ENCODE measurements around the gene COL27A1.

DNA sequence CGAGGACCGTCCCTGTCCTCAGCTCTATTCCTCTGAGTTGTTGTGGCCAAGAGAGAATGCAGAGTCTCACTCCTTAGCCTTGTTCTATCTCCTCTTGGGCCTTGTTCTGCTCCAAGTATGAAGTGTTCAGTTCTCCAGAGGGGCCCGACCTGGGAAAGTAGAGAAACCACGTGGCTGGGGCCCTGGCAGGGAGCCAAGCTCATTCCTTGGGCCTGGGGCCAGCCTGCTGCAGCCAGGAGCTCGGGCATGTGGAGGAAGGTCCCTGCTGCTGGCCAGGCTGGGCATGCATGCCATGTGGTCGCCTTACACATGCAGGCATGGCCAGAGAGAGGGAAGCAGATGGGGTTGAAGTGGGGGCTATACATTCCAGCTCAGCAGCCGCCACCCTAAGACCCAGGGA, 60.7 kb downstream of the COL27A1 start:
- no peak for TF ChIP-seq TBP (optimal IDR thresholded peaks at IDR 0.05; ENCODE audit: low read depth, low read length)
- TF ChIP-seq RFX5 (IDR thresholded peaks at IDR 0.05; ENCODE audit: low read depth, low read length) = no peak
- no peak for TF ChIP-seq HLTF (IDR thresholded peaks at IDR 0.05)
- no peak for TF ChIP-seq ESRRA (IDR thresholded peaks at IDR 0.05; ENCODE audit: borderline replicate concordance, low read depth)
- no peak for TF ChIP-seq FOXM1 (IDR thresholded peaks at IDR 0.05; ENCODE audit: low read depth)
- no peak for TF ChIP-seq FOXM1 (CRISPR knock-in tag; IDR thresholded peaks at IDR 0.05; ENCODE audit: low read depth)
- TF ChIP-seq GATAD2B (IDR thresholded peaks at IDR 0.05; ENCODE audit: borderline replicate concordance) = no peak
- TF ChIP-seq, protein P1, sequence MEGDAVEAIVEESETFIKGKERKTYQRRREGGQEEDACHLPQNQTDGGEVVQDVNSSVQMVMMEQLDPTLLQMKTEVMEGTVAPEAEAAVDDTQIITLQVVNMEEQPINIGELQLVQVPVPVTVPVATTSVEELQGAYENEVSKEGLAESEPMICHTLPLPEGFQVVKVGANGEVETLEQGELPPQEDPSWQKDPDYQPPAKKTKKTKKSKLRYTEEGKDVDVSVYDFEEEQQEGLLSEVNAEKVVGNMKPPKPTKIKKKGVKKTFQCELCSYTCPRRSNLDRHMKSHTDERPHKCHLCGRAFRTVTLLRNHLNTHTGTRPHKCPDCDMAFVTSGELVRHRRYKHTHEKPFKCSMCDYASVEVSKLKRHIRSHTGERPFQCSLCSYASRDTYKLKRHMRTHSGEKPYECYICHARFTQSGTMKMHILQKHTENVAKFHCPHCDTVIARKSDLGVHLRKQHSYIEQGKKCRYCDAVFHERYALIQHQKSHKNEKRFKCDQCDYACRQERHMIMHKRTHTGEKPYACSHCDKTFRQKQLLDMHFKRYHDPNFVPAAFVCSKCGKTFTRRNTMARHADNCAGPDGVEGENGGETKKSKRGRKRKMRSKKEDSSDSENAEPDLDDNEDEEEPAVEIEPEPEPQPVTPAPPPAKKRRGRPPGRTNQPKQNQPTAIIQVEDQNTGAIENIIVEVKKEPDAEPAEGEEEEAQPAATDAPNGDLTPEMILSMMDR (IDR thresholded peaks at IDR 0.05 in 2 of 3, conservative IDR thresholded peaks at IDR 0.05 in 1 of 3; ENCODE audit: insufficient read depth in 2 of 3, low read depth in 1 of 3, low read length in 3 of 3) = no peak
- TF ChIP-seq, protein P2, sequence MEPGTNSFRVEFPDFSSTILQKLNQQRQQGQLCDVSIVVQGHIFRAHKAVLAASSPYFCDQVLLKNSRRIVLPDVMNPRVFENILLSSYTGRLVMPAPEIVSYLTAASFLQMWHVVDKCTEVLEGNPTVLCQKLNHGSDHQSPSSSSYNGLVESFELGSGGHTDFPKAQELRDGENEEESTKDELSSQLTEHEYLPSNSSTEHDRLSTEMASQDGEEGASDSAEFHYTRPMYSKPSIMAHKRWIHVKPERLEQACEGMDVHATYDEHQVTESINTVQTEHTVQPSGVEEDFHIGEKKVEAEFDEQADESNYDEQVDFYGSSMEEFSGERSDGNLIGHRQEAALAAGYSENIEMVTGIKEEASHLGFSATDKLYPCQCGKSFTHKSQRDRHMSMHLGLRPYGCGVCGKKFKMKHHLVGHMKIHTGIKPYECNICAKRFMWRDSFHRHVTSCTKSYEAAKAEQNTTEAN (CRISPR knock-in tag; IDR thresholded peaks at IDR 0.05) = no peak
- TF ChIP-seq, protein P3, sequence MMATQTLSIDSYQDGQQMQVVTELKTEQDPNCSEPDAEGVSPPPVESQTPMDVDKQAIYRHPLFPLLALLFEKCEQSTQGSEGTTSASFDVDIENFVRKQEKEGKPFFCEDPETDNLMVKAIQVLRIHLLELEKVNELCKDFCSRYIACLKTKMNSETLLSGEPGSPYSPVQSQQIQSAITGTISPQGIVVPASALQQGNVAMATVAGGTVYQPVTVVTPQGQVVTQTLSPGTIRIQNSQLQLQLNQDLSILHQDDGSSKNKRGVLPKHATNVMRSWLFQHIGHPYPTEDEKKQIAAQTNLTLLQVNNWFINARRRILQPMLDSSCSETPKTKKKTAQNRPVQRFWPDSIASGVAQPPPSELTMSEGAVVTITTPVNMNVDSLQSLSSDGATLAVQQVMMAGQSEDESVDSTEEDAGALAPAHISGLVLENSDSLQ (IDR thresholded peaks at IDR 0.05) = no peak
- no peak for TF ChIP-seq ATF7 (IDR thresholded peaks at IDR 0.05)
- TF ChIP-seq, protein P4, sequence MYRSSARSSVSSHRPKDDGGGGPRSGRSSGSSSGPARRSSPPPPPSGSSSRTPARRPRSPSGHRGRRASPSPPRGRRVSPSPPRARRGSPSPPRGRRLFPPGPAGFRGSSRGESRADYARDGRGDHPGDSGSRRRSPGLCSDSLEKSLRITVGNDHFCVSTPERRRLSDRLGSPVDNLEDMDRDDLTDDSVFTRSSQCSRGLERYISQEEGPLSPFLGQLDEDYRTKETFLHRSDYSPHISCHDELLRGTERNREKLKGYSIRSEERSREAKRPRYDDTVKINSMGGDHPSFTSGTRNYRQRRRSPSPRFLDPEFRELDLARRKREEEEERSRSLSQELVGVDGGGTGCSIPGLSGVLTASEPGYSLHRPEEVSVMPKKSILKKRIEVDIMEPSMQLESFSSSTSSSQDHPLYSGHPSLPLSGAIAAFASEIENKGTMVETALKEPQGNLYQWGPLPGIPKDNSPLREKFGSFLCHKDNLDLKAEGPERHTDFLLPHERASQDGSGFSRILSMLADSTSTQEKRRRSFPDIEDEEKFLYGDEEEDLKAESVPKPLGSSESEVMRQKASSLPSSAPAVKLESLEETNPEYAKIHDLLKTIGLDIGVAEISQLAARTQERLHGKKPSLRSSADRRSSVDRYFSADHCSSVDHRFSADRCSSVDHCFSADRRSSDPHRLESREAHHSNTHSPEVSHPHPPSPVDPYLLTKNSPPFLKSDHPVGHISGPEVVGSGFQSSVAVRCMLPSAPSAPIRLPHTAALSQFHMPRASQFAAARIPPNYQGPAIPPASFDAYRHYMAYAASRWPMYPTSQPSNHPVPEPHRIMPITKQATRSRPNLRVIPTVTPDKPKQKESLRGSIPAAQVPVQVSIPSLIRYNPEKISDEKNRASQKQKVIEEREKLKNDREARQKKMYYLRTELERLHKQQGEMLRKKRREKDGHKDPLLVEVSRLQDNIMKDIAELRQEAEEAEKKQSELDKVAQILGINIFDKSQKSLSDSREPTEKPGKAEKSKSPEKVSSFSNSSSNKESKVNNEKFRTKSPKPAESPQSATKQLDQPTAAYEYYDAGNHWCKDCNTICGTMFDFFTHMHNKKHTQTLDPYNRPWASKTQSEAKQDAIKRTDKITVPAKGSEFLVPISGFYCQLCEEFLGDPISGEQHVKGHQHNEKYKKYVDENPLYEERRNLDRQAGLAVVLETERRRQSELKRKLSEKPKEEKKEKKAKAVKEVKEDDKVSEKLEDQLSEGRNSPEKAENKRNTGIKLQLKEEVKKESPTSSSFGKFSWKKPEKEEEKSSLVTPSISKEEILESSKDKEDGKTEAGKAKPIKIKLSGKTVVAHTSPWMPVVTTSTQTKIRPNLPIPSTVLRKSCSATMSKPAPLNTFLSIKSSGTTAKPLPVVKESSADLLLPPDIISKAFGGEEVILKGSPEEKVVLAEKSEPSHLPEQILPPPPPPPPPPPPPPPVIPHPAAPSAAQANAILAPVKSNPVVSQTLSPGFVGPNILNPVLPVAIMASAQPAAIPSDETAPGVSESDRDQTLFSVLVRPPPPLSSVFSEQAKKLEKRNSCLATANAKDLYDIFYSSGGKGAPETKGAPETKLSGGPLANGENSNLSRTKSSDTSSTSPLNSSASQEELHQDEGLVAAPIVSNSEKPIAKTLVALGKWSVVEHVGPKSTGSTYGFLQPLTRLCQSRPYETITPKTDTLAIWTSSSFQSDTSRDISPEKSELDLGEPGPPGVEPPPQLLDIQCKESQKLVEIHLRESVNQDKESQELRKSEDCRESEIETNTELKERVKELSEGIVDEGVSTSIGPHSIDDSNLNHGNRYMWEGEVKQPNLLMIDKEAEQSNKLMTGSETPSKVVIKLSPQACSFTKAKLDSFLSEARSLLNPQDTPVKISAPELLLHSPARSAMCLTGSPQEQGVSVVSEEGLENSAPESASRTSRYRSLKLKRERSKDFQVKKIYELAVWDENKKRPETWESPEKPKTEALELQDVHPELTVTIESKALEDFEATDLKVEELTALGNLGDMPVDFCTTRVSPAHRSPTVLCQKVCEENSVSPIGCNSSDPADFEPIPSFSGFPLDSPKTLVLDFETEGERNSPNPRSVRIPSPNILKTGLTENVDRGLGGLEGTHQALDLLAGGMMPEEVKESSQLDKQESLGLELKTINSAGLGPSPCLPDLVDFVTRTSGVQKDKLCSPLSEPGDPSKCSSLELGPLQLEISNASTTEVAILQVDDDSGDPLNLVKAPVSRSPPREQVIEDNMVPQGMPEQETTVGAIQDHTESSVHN (IDR thresholded peaks at IDR 0.05; ENCODE audit: borderline replicate concordance in 1 of 2, low read depth in 1 of 2) = no peak
- no peak for TF ChIP-seq ETV5 (CRISPR knock-in tag; IDR thresholded peaks at IDR 0.05; ENCODE audit: low read depth)
- no peak for TF ChIP-seq POLR2AphosphoS5 (IDR thresholded peaks at IDR 0.05; ENCODE audit: control insufficient read depth, insufficient read depth, low read depth, low read length)

All from K562 (cell line).